CD4-positive, alpha-beta T cell treated with Interleukin-4 for 1 hour (primary cell): ENCODE results near the gene SNN.

Source experiments
- DNase-seq, 2 donors: peaks; one replicate each; pipeline ENCODE4 v3.0.0-alpha.2; 2020 to 2022

The SNN gene

DNA sequence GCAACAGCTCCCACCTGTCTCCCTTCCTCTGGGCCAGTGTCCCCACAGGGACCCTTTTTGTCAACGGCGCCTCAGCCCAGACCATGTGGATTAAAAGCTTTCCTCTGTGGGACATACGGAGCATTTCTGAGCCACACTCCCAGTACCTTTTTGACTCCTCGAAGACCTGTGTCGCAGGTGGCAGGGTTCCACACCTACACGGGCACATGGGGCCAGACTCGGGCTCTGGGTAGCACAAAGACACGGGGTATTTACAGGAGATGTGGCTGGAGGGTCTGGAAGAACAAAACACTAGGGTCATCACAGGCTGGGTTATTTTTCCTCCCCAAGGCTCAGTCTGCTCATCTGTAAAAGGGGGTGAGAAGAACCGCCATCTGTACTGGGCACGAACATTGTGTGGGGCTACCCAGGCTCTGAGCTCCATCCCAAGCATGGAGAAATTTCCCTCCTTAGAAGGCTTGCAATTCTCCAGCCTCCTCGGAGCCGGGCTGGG lies 32.5 kb upstream of the SNN start:
- DNase-seq: no peak

DNA sequence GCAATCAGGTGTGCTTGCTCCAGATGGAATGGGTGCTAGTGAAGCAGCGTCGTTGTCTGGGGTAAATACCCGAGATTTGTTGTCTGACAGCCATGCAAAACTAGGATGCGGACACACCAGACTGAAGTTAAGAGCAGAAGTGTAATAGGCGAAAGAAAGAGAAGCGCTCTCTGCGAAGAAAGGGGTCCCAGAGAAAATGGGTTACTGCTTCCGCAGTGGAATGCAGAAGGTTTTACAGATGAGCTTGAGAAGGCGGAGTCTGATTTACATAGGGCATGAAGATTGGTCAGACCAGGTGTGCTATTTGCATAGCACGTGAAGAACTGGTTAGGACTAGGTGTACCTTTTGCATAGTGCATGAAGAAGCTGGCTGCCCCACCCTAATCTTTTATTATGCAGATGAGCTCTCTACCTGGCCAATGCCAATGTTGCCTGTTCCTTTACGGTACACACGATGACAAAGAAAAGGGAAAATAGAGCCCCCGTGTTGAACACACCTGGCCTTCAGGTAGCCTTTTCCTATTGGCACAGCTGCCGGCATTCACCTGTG lies 32.0 kb upstream of the SNN start:
- no peak for DNase-seq

- no peak for DNase-seq
Measured at GRCh38 chr16:11637320-11637719, 30.9 kb upstream of the SNN start.

GRCh38 chr16:11638140-11638539 lies 30.1 kb upstream of the SNN start:
- no peak for DNase-seq

GRCh38 chr16:11639008-11639562 lies 29.2 kb upstream of the SNN start:
- no peak for DNase-seq

GRCh38 chr16:11639925-11640899 lies 28.0 kb upstream of the SNN start:
- DNase-seq: peak; percentile 39 to 83

DNA sequence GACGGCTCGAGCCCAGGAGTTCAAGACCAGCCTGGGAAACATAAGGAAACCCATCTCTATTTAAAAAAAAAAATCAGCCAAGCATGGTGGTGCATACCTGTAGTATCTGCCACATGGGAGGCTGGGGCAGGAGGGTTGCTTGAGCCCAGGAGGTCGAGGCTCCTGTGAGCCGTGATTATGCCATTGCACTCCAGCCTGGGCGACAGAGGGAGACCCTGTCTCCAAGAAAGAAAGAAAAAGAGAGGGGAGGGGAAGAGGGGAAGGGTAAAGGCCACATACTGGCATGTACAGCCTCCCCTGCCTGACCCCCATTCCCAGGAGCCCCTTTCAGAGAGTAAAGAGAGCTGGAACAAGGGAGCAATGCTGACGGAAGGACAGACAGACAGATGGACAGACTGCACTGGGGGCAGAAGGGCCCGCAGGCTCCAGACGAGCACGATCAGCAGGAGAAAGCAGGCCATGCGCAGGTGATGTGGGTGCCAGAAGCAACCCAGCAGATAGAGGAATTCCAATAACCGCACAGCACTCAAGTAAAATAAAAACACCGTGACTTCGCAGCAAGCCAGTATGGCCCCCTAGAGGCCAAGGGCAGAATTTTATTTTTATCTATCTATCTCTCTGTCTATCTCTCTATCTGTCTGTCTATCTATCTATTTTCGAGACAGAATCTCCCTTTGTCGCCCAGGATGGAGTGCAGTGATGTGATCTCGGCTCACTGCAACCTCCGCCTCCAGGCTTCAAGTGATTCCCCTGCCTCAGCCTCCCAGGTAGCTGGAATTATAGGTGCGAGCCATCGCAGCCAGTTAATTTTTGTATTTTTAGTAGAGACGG lies 27.1 kb upstream of the SNN start:
- DNase-seq: peak; percentile 63 to 75

- DNase-seq: no peak
Measured at GRCh38 chr16:11642765-11643116, 25.5 kb upstream of the SNN start.

DNA sequence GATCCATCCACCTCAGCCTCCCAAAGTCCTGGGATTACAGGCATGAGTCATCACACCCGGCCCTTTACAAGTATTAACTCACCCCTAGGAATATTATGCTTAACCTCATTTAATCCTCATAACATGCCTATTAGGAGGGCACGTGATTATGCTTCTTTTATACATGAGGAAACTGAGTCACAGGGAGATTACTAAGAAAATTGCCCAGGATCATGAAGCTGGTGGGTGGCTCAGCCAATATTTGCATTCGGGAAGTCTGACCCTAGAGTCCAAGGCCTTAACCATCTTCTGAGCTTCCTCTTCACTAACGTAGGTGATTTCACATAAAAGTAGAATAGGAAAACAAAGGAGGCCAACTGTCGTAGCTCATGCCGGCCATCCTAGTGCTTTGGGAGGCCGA lies 19.0 kb upstream of the SNN start:
- DNase-seq: no peak

DNA sequence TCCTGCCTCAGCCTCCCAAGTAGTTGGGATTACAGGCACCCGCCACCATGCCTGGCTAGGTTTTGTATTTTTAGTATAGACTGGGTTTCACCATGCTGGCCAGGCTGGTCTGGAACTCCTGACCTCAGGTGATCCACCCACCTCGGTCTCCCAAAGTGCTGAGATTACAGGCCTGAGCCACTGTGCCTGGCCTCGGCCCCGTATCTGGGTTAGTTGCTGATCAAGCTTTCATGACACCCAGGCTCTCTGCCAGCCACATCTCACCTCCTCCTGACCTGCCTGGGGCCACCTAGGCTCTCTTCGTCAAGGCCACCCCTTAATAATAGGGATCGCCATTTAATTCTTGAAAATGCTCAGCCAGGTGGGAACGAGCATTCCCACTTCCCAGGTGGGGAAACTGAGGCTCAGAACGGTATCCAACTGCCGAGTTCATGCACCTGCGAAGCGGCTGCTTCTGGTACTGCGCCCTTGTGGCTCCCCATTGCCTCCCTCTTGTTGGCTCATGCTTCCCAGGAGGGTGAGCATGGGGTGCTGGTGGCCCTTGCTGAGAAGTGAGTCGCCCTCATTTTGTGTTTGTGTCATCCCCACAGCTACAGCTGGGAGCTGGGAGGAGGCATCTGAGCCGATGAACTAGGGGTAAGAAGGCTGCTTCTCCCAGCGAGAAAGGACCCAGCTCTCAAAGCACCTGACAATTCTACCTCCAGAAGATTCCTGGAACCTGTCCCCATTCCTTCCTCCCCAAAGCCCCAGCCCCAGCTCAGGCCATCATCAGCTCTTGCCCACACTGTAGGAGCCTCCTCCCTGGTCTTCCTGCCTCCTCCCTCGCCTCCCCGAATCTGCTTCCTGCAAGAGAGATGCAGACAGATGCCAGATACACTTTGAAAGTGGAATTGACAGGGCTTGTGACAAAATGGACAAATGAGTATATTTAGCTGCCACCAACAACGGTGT lies 17.3 kb upstream of the SNN start:
- no peak for DNase-seq

DNA sequence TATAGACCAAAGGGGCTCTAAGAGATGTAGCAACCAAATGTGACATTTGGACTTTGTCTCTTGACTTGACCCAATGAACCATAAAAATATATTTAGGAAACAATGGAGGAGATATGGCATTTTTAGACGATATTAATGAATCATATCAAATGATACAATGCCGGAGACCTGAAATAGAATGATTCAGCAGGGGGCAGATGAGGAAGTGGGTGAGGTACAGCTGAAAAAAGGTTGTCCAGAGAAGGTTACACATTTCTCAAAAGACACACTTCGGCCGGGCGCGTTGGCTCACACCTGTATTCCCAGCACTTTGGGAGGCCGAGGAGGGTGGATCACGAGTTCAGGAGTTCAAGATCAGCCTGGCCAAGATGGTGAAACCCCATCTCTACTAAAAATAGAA lies 16.5 kb upstream of the SNN start:
- DNase-seq: no peak

- DNase-seq: no peak
Measured at GRCh38 chr16:11655655-11656054, 12.6 kb upstream of the SNN start.

DNA sequence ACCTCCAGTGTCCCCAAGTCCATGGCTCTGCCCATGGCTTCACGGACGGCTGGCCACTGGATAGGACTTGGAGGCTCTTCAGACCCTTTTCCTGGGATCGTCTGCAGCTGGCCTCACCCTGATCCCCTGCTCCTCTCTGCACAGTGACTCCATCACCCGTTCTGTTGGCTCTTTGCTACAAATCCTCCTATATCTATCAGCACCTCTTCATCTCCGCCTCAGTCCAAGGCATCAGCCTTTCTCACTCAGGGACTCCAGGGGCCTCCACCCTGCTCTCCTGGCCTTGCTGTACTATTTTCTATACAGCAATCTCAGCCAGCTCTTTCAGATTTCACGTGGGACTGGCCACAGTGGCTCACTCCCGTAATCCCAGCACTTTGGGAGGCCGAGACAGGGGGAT lies 10.7 kb upstream of the SNN start:
- no peak for DNase-seq

DNA sequence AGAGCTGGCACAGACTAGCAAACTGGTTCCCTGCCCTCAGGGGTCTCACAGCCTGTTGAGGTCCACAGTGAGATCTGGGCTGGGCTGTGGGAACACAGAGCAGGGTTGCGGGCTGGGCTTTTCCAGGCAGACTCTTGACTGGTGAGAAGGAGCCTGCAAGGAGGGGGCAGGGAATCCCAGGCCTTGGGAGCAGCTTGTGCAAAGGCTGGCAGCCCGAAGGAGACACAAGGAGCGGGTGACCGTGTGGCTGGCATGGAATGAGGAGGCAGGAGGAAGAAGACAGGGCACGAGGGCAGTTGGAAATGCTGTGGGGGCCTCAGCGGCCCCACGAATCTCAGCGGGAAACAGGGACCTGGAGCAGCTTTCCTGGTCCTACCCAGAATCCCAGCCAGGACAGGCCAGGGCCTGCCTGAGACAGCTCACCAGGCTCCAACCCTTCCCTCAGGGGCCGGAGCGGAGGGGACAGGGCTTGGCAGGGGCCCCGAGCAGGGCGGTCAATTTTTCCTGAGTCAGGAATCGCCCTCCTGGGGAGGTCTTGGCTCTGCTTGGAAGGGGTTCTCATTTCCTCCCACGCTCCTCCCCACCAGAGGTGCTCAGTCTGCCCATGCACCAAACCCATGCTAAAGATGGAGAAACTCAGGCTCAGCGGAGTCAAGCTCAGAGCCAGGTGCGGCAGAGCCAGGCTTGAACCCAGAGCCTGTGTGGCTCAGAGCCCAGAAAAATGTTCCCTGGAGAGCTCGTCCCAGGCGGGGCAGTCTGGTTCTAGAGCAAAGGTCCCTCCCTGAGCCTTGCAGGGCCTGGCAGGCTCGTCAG lies 9.2 kb upstream of the SNN start:
- no peak for DNase-seq

DNA sequence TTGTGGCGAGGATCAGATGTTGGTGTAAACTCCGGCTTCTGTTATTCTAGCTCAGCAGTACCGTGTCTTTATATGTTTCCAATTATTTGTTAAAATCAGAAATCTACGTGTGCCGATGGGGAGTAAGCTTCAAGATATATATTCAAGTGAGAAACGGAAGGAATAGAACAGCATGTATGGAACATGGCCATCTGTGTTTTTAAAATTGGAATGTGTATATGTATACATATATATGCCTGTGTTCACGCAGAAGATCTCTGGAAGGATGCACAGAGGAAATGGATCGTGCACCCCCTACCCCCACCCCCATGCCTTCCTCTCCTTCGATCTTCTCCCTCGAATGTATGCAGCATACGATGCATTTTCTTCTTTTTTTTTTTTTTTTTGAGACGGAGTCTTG lies 7.7 kb upstream of the SNN start:
- DNase-seq: no peak

DNA sequence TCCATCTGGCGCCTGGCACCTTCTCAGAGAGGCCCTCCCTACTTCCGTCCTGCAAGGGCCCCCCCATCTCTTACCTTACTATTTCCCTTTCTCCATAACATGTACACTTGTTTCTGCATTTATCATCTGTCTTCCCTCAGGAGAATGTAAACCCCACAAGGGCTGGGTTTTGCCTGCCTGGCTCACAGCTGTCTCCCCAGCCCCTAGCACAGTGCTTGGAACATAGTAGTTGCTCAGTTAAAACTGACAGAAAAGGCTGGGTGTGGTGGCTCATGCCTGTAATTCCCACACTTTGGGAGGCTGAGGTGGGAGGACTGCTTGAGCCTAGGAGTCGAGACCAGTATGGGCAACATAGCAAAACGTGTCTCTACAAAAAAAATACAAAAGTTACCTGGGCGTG lies 5.7 kb upstream of the SNN start:
- DNase-seq: no peak

- peak in 1 of 2 donors; percentile 30 for DNase-seq
Measured at GRCh38 chr16:11665071-11665491, 3.2 kb upstream of the SNN start.

- no peak for DNase-seq
Measured at GRCh38 chr16:11666103-11667055, 1.9 kb upstream of the SNN start.

DNA sequence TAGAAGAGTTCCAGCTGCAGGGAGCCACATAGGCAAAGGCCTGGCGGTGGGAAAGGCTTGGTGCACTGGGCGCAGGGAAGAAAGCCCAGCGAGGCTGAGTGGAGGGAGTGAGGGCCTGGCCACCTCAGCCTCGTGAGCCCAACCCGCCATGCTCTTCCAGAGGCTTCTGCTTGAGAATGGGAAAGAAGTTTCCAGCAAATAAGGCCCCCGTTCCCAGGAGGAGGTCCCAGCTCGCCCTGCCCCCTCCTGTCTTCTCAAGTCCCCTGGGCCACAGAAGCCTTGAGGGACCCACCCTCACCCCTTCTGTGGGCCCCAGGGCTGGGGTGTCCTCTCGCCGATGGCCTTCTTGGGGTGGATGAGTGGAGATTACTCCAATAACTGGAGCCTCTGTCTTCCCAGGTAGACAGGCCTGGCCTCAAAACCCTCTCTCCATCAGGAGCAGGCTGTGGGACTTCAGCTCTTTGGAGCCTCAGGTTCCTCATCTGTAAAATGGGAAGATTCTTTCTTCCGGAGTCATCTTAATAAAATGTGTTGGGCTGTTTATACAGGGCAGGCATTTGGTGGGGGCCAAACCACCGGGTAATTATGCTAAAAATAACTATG lies 933 bp upstream of the SNN start:
- DNase-seq: no peak
